Erythroblast (primary cell): ENCODE results near the gene OR7C1.

Experiments used
- GATA1 ChIP-seq: IDR thresholded peaks from 2 replicates; pipeline ENCODE4 v1.6.1; 2011; ENCODE audit warnings: low read depth, mild to moderate bottlenecking, control low read depth, low read length, moderate library complexity
- POLR2A ChIP-seq: IDR thresholded peaks from 2 replicates; pipeline ENCODE4 v1.6.1; 2011; ENCODE audit warnings: mild to moderate bottlenecking, low read length

GRCh38 chr19:14817052-14817451 is 17.9 kb downstream of the OR7C1 start:
- TF ChIP-seq POLR2A (no peak), GATA1 (no peak)
